ENCODE data around the gene ZNF593.

ZNF593 gene

GRCh38 chr1:26126321-26127084 lies 43.2 kb upstream of the ZNF593 start (continued):
- no peak for TF ChIP-seq POU6F1 (CRISPR knock-in tag; IDR thresholded peaks at IDR 0.05; ENCODE audit: borderline replicate concordance, low read depth)

- TF ChIP-seq CSDC2 (CRISPR knock-in tag; IDR thresholded peaks at IDR 0.05) (no peak), ISL1 (CRISPR knock-in tag; IDR thresholded peaks at IDR 0.05) (no peak)
- no peak for ATAC-seq
These were observed 42.2 kb upstream of the ZNF593 start for GRCh38 chr1:26127235-26128163.

- ATAC-seq: no peak
- TF ChIP-seq ESRRG (CRISPR knock-in tag; IDR thresholded peaks at IDR 0.05) (no peak), PPARA (CRISPR knock-in tag; IDR thresholded peaks at IDR 0.05; ENCODE audit: borderline replicate concordance) (no peak), GLIS3 (CRISPR knock-in tag; IDR thresholded peaks at IDR 0.05) (no peak), ZNF8 (CRISPR knock-in tag; IDR thresholded peaks at IDR 0.05) (no peak)
These were observed 39.9 kb upstream of the ZNF593 start for GRCh38 chr1:26129778-26130177.

- ATAC-seq: no peak
- TF ChIP-seq ZNF8 (CRISPR knock-in tag; IDR thresholded peaks at IDR 0.05) (no peak), PATZ1 (CRISPR knock-in tag; IDR thresholded peaks at IDR 0.05; ENCODE audit: borderline replicate concordance) (no peak), GLIS3 (CRISPR knock-in tag; IDR thresholded peaks at IDR 0.05) (no peak), RARB (CRISPR knock-in tag; IDR thresholded peaks at IDR 0.05) (no peak), POU6F1 (CRISPR knock-in tag; IDR thresholded peaks at IDR 0.05; ENCODE audit: borderline replicate concordance, low read depth) (no peak), ZNF565 (CRISPR knock-in tag; conservative IDR thresholded peaks at IDR 0.05; ENCODE audit: low read depth) (no peak)
These were observed 39.0 kb upstream of the ZNF593 start for GRCh38 chr1:26130695-26131094.

GRCh38 chr1:26132128-26132833 lies 37.4 kb upstream of the ZNF593 start:
- TF ChIP-seq ESRRG (CRISPR knock-in tag; IDR thresholded peaks at IDR 0.05) (no peak), PPARA (CRISPR knock-in tag; IDR thresholded peaks at IDR 0.05; ENCODE audit: borderline replicate concordance) (no peak), SNAI2 (CRISPR knock-in tag; IDR thresholded peaks at IDR 0.05) (no peak), TSHZ2 (CRISPR knock-in tag; IDR thresholded peaks at IDR 0.05) (no peak), ISL1 (CRISPR knock-in tag; IDR thresholded peaks at IDR 0.05) (no peak), PATZ1 (CRISPR knock-in tag; IDR thresholded peaks at IDR 0.05; ENCODE audit: borderline replicate concordance) (no peak)
- ATAC-seq: no peak
